Measurements from ENCODE around the gene CDK16.

CDK16 gene

DNA sequence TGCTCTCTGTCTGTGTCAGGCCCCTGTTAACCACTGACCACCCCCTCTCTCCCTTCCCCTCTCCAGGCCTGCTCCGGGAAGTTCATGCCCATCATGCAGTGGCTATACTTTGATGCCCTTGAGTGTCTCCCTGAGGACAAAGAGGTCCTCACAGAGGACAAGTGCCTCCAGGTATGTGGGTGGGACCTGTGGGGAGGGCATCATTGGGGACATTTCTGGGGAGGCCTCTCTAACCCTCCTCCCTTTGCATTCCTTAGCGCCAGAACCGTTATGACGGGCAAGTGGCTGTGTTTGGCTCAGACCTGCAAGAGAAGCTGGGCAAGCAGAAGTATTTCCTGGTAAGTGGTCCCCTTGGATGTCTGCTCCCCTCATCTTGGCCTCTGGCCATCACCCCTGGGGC, 15.6 kb upstream of the CDK16 start:
- H3K4me3 ChIP-seq (ENCODE audit: control insufficient read depth, low read depth, low read length), result no peak overlapping the region
- DNase-seq (ENCODE audit: low read depth), result no peak
- no peak for TF ChIP-seq CTCF (conservative IDR thresholded peaks at IDR 0.05; ENCODE audit: control insufficient read depth, insufficient read depth, low read depth, low read length)

DNA sequence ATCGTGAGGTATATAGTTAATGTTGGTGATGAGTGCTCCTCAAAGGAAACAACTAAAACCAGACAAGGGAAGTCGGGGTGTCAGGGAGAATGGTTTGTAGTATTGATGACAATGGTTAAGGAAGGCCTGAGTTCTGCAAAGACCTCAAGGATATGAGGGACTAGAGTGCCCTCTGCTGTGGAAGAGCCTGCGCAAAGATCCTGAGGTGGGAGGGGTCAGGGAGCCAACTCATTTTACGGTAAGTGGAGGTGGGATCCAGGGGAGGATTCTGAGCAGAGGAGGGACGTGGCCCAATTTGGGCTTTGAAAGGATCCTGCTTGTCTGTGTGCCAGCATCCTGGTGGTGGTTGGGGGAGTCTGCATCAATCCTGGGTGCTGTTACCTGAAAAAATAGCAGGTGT, 13.5 kb upstream of the CDK16 start:
- peak; percentile 2 for TF ChIP-seq CTCF (conservative IDR thresholded peaks at IDR 0.05; ENCODE audit: control insufficient read depth, insufficient read depth, low read depth, low read length)
- no peak for DNase-seq (ENCODE audit: low read depth)
- H3K4me3 ChIP-seq (ENCODE audit: control insufficient read depth, low read depth, low read length), result no peak overlapping the region

DNA sequence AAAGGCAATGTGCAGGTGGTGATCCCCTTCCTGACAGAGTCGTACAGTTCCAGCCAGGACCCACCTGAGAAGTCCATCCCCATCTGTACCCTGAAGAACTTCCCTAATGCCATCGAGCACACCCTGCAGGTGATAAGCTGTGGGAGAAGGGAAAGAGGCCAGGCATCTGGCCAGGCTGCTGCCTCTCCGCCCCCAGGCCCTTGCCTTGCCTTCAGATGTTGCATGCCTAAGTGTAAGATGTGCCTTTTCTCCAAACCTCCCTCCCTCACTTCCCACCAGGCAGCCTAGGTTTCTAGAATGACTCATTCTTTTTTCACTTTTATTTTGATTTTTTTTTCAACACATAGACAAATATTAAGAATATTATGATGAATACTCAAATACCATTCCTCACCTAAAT, 12.2 kb upstream of the CDK16 start:
- no peak overlapping the region for H3K4me3 ChIP-seq (ENCODE audit: control insufficient read depth, low read depth, low read length)
- no peak for TF ChIP-seq CTCF (conservative IDR thresholded peaks at IDR 0.05; ENCODE audit: control insufficient read depth, insufficient read depth, low read depth, low read length)
- no peak for DNase-seq (ENCODE audit: low read depth)

- TF ChIP-seq CTCF (conservative IDR thresholded peaks at IDR 0.05; ENCODE audit: control insufficient read depth, insufficient read depth, low read depth, low read length), result no peak
- H3K4me3 ChIP-seq (ENCODE audit: control insufficient read depth, low read depth, low read length), result no peak overlapping the region
- no peak for DNase-seq (ENCODE audit: low read depth)
These were observed 10.4 kb upstream of the CDK16 start for GRCh38 chrX:47208108-47208507.

DNA sequence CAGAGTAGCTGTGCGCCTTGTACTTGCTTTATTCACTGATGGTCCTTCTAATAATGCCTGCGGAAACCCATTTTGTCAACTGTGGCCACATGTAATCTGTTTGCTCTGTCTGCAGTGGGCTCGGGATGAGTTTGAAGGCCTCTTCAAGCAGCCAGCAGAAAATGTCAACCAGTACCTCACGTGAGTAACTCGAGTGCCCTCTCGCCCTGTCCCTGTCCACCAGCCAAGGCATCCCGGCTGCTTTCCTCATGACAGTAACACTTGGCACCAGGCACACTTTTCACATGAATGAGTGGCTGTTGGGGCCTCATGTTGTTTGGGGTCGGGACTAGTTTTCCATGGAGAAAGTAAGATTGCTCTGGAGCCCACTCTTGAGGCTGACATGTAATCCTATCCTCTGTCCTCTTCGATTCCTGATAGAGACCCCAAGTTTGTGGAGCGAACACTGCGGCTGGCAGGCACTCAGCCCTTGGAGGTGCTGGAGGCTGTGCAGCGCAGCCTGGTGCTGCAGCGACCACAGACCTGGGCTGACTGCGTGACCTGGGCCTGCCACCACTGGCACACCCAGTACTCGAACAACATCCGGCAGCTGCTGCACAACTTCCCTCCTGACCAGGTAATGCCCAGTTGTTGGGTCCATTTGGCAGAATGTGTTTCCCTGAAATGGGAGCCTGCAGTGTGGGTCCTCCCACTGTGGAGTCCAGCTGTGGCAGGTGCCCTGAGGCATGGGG, 8.8 kb upstream of the CDK16 start:
- H3K4me3 ChIP-seq (ENCODE audit: control insufficient read depth, low read depth, low read length), result no peak overlapping the region
- no peak for DNase-seq (ENCODE audit: low read depth)
- TF ChIP-seq CTCF (conservative IDR thresholded peaks at IDR 0.05; ENCODE audit: control insufficient read depth, insufficient read depth, low read depth, low read length), result no peak

- DNase-seq (ENCODE audit: low read depth), result no peak
- TF ChIP-seq CTCF (conservative IDR thresholded peaks at IDR 0.05; ENCODE audit: control insufficient read depth, insufficient read depth, low read depth, low read length), result no peak
- no peak overlapping the region for H3K4me3 ChIP-seq (ENCODE audit: control insufficient read depth, low read depth, low read length)
These were observed 7.6 kb upstream of the CDK16 start for GRCh38 chrX:47210661-47211425.

Measured in fibroblast of mammary gland (primary cell).